ENCODE results near the gene SRPRA. TPM values are rescaled to one million over a fixed set of nuclear protein-coding genes. Genes with fewer than 3 reads are reported as not detected.
A peak's percentile ranks its signal among the peaks of the same experiment; 100 is the strongest.

The SRPRA gene
- total RNA-seq, 1 donor from 2014 or later, result 110 TPM

DNA sequence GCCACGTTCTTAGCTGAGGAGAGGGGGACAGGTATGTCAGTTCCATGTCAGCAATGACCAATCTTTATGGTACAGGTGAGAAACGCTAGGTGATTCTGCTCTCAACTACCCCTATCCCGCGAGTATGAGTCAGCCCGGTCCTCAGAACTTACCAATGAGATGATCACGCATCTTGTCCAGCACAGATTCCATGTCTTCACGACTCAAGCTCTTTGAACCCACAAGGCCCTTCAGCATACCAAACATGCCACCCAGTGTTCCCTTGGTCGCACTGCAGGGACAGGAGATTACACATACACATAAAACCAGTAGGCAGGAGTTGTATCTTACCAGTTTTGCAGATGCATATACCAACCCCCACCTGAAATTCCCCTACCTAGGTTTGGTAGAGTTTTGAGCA lies 2.9 kb downstream of the SRPRA start:
- Mint-ChIP-seq H3K9me3 (ENCODE audit: low read depth) (no peaks in the 10 kb centered on the region), H3K27me3 (ENCODE audit: low read depth) (no peaks in the 10 kb centered on the region), H3K27ac (ENCODE audit: unreplicated experiment) (no peak overlapping the region), H3K4me1 (ENCODE audit: low read depth) (peaks cover 35% of the 10 kb centered on the region), H3K4me3 (ENCODE audit: unreplicated experiment) (no peak overlapping the region), H3K36me3 (ENCODE audit: low read depth) (peaks cover 36% of the 10 kb centered on the region)
- TF ChIP-seq, protein P1, sequence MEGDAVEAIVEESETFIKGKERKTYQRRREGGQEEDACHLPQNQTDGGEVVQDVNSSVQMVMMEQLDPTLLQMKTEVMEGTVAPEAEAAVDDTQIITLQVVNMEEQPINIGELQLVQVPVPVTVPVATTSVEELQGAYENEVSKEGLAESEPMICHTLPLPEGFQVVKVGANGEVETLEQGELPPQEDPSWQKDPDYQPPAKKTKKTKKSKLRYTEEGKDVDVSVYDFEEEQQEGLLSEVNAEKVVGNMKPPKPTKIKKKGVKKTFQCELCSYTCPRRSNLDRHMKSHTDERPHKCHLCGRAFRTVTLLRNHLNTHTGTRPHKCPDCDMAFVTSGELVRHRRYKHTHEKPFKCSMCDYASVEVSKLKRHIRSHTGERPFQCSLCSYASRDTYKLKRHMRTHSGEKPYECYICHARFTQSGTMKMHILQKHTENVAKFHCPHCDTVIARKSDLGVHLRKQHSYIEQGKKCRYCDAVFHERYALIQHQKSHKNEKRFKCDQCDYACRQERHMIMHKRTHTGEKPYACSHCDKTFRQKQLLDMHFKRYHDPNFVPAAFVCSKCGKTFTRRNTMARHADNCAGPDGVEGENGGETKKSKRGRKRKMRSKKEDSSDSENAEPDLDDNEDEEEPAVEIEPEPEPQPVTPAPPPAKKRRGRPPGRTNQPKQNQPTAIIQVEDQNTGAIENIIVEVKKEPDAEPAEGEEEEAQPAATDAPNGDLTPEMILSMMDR (IDR thresholded peaks at IDR 0.05), result peak; percentile 13
- DNase-seq (ENCODE audit: low spot score), result no peak

DNA sequence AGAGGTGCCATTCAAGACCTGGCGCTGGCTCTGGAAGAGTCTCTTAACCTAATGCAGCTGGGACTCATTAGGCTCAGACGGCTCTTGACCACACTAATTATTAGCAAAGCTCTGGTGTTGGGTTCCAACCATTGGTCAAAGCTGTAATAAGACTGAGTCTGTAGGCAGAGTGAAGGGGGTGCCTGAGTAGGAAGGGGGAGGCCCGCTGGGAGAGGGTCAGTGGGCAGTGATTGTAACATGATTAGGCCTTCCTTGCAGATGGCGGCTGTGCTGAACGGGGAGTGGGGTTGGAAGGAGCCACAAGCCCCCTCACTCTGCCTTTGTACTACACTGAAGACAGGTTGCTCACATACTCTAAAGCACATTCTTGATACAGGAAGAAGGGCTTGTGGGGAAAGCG lies 5.2 kb downstream of the SRPRA start:
- Mint-ChIP-seq H3K9me3 (ENCODE audit: low read depth) (no peaks in the 10 kb centered on the region), H3K4me1 (ENCODE audit: low read depth) (peaks cover 20% of the 10 kb centered on the region), H3K36me3 (ENCODE audit: low read depth) (peaks cover 36% of the 10 kb centered on the region), H3K4me3 (ENCODE audit: unreplicated experiment) (no peak overlapping the region), H3K27ac (ENCODE audit: unreplicated experiment) (no peak overlapping the region), H3K27me3 (ENCODE audit: low read depth) (no peaks in the 10 kb centered on the region)
- no peak for DNase-seq (ENCODE audit: low spot score)
- TF ChIP-seq, protein P1 (IDR thresholded peaks at IDR 0.05), result no peak

DNA sequence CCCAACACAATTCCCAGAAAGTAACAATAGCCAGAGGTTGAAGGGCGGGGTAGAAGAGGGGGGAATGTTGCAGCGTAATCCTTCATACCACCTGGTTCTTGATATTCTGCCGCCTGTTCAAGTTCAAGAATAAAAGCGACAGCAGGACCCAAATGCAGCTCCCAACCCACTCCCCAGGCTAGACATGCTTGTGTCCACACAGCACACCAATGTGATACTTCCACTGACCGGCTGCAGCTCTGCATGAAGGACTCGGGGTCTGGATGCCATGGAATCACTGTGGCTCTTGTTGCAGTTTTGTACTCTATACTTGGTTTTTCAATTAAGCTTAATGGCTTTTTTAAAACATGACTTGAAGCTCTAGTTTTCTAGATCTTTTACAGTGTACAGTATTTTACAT lies 6.5 kb downstream of the SRPRA start:
- H3K4me3 Mint-ChIP-seq (ENCODE audit: unreplicated experiment), result no peak overlapping the region
- H3K27ac Mint-ChIP-seq (ENCODE audit: unreplicated experiment), result no peak overlapping the region
- DNase-seq (ENCODE audit: low spot score), result no peak
- TF ChIP-seq, protein P1 (IDR thresholded peaks at IDR 0.05), result no peak
- H3K4me1 Mint-ChIP-seq (ENCODE audit: low read depth), result peaks cover 18% of the 10 kb centered on the region
- H3K36me3 Mint-ChIP-seq (ENCODE audit: low read depth), result peaks cover 36% of the 10 kb centered on the region
- H3K27me3 Mint-ChIP-seq (ENCODE audit: low read depth), result no peaks in the 10 kb centered on the region
- H3K9me3 Mint-ChIP-seq (ENCODE audit: low read depth), result no peaks in the 10 kb centered on the region

DNA sequence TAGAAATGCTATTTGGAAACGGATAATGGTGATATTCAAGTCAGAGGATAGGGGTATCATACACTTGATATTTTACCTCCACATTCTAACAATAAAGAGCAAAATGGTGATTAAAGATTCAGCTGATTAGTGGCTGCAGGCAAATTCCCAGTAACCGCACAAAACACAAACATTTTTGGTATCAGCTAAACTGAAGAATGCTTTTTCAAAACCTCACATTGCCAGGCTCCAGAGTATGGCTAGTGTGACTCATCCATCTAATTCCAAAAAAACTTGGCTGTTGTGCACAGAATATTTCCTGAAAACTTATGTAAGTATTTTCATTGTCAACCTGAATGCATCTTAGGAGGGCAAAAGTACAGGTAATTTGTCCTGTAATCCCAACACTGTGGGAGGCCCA lies 10.9 kb downstream of the SRPRA start:
- peaks cover 15% of the 10 kb centered on the region for H3K36me3 Mint-ChIP-seq (ENCODE audit: low read depth)
- H3K27ac Mint-ChIP-seq (ENCODE audit: unreplicated experiment), result peak overlapping the region; percentile 22
- no peaks in the 10 kb centered on the region for H3K9me3 Mint-ChIP-seq (ENCODE audit: low read depth)
- no peak overlapping the region for H3K4me3 Mint-ChIP-seq (ENCODE audit: unreplicated experiment)
- TF ChIP-seq, protein P1 (IDR thresholded peaks at IDR 0.05), result no peak
- no peaks in the 10 kb centered on the region for H3K27me3 Mint-ChIP-seq (ENCODE audit: low read depth)
- no peak for DNase-seq (ENCODE audit: low spot score)
- peaks cover 7% of the 10 kb centered on the region for H3K4me1 Mint-ChIP-seq (ENCODE audit: low read depth)

DNA sequence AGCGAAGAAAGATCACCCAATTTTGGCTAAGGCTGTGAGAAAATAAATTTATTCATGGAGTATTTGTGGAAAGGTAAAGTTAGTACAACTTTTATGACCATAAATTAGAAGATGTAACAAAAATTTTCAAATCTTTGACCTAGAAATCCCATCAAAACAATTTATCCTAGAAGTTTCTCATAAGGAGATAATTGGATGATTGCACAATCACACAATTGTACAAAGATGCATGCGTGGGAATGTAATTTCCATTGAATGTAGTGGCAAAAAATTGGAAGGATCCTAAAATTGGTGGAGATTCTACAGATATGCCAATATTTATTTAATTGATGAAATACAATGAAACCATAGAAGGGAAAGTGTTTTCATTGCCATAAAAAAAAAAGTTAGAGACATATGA lies 11.6 kb downstream of the SRPRA start:
- TF ChIP-seq, protein P1 (IDR thresholded peaks at IDR 0.05), result no peak
- no peaks in the 10 kb centered on the region for H3K27me3 Mint-ChIP-seq (ENCODE audit: low read depth)
- no peak overlapping the region for H3K4me3 Mint-ChIP-seq (ENCODE audit: unreplicated experiment)
- DNase-seq (ENCODE audit: low spot score), result no peak
- H3K9me3 Mint-ChIP-seq (ENCODE audit: low read depth), result no peaks in the 10 kb centered on the region
- peaks cover 15% of the 10 kb centered on the region for H3K36me3 Mint-ChIP-seq (ENCODE audit: low read depth)
- peaks cover 7% of the 10 kb centered on the region for H3K4me1 Mint-ChIP-seq (ENCODE audit: low read depth)
- H3K27ac Mint-ChIP-seq (ENCODE audit: unreplicated experiment), result no peak overlapping the region
